ENCODE results near the gene HP1BP3. TPM values are rescaled to one million over a fixed set of nuclear protein-coding genes. Genes with fewer than 3 reads are reported as not detected.

The HP1BP3 gene
- polyA plus RNA-seq, 1 donor from 2014 or later = 389 TPM

DNA sequence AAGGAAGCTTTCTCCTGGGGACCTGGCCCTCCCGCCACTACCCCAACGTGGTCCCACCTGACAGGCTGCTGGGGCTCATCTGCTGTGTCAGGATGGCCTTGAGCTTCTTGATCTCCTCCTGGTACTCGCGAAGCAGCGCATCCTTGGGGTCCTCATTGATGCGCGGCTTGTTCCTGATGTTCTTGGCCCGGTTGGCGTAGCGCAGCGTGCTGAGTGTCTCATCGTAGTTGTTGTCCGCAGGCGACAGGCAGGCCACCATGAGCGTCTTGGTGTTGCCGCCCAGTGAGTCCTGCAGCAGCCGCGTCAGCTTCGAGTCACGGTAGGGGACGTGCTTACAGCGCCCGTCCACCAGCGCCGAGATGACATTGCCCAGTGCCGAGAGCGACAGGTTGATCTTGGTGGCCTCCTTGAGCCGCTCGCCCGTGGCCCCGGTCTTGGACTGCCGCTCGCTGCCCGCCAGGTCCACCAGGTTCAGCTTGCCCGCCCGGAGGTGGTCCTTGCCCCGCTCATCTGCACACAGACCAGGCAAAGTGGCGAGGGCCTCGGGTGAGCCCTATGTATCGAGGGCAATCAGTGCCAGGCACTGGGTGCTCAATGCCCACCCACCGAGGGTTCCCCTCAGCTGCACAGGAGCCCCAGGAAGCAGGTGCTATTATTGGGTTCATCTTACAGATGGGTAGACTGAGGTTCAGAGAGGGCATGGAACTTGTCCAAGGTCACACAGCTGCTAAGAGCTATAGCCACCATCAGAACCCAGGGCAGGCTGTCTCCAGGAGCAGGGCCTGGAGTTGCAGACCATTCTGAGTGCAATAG, 82.5 kb downstream of the HP1BP3 start:
- no peak overlapping the region for H3K4me3 ChIP-seq (ENCODE audit: low read length)
- no peaks in the 10 kb centered on the region for H3K36me3 ChIP-seq (ENCODE audit: insufficient read depth, low read length)
- no peaks in the 10 kb centered on the region for H3K79me2 ChIP-seq (replicated peaks; ENCODE audit: insufficient read depth, low read length)
- H3K9me3 ChIP-seq (ENCODE audit: low read length) = no peaks in the 10 kb centered on the region
- peak overlapping the region; percentile 52 for H3K27ac ChIP-seq (ENCODE audit: low read length)
- H2AFZ ChIP-seq (ENCODE audit: low read depth, low read length) = no peak overlapping the region
- TF ChIP-seq EZH2 (IDR thresholded peaks at IDR 0.05; ENCODE audit: borderline replicate concordance, insufficient read depth, low read length, poor library complexity, severe bottlenecking) (no peak), MXI1 (conservative IDR thresholded peaks at IDR 0.05; ENCODE audit: poor library complexity, severe bottlenecking) (no peak), SMC3 (conservative IDR thresholded peaks at IDR 0.05; ENCODE audit: poor library complexity) (no peak), POLR2AphosphoS5 (IDR thresholded peaks at IDR 0.05) (no peak), RAD21 (conservative IDR thresholded peaks at IDR 0.05) (no peak), TAF1 (IDR thresholded peaks at IDR 0.05; ENCODE audit: low read depth) (no peak), EP300 (conservative IDR thresholded peaks at IDR 0.05; ENCODE audit: poor library complexity, severe bottlenecking) (no peak)
- TF ChIP-seq, protein P1, sequence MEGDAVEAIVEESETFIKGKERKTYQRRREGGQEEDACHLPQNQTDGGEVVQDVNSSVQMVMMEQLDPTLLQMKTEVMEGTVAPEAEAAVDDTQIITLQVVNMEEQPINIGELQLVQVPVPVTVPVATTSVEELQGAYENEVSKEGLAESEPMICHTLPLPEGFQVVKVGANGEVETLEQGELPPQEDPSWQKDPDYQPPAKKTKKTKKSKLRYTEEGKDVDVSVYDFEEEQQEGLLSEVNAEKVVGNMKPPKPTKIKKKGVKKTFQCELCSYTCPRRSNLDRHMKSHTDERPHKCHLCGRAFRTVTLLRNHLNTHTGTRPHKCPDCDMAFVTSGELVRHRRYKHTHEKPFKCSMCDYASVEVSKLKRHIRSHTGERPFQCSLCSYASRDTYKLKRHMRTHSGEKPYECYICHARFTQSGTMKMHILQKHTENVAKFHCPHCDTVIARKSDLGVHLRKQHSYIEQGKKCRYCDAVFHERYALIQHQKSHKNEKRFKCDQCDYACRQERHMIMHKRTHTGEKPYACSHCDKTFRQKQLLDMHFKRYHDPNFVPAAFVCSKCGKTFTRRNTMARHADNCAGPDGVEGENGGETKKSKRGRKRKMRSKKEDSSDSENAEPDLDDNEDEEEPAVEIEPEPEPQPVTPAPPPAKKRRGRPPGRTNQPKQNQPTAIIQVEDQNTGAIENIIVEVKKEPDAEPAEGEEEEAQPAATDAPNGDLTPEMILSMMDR (IDR thresholded peaks at IDR 0.05; ENCODE audit: poor library complexity, severe bottlenecking) = no peak
- TF ChIP-seq, protein P2, sequence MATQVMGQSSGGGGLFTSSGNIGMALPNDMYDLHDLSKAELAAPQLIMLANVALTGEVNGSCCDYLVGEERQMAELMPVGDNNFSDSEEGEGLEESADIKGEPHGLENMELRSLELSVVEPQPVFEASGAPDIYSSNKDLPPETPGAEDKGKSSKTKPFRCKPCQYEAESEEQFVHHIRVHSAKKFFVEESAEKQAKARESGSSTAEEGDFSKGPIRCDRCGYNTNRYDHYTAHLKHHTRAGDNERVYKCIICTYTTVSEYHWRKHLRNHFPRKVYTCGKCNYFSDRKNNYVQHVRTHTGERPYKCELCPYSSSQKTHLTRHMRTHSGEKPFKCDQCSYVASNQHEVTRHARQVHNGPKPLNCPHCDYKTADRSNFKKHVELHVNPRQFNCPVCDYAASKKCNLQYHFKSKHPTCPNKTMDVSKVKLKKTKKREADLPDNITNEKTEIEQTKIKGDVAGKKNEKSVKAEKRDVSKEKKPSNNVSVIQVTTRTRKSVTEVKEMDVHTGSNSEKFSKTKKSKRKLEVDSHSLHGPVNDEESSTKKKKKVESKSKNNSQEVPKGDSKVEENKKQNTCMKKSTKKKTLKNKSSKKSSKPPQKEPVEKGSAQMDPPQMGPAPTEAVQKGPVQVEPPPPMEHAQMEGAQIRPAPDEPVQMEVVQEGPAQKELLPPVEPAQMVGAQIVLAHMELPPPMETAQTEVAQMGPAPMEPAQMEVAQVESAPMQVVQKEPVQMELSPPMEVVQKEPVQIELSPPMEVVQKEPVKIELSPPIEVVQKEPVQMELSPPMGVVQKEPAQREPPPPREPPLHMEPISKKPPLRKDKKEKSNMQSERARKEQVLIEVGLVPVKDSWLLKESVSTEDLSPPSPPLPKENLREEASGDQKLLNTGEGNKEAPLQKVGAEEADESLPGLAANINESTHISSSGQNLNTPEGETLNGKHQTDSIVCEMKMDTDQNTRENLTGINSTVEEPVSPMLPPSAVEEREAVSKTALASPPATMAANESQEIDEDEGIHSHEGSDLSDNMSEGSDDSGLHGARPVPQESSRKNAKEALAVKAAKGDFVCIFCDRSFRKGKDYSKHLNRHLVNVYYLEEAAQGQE (IDR thresholded peaks at IDR 0.05; ENCODE audit: borderline replicate concordance) = no peak
- H3F3A ChIP-seq (ENCODE audit: insufficient read depth, low read length, poor library complexity, severe bottlenecking) = no peaks in the 10 kb centered on the region
- H3K27me3 ChIP-seq (ENCODE audit: insufficient read depth, low read depth, low read length) = no peaks in the 10 kb centered on the region
- no peak overlapping the region for H3K9ac ChIP-seq (ENCODE audit: low read length)
- H3K9me2 ChIP-seq (ENCODE audit: insufficient read depth, low read length) = no peaks in the 10 kb centered on the region
- H3K4me2 ChIP-seq (ENCODE audit: low read length) = no peak overlapping the region
- H4K20me1 ChIP-seq (ENCODE audit: insufficient read depth) = no peaks in the 10 kb centered on the region

DNA sequence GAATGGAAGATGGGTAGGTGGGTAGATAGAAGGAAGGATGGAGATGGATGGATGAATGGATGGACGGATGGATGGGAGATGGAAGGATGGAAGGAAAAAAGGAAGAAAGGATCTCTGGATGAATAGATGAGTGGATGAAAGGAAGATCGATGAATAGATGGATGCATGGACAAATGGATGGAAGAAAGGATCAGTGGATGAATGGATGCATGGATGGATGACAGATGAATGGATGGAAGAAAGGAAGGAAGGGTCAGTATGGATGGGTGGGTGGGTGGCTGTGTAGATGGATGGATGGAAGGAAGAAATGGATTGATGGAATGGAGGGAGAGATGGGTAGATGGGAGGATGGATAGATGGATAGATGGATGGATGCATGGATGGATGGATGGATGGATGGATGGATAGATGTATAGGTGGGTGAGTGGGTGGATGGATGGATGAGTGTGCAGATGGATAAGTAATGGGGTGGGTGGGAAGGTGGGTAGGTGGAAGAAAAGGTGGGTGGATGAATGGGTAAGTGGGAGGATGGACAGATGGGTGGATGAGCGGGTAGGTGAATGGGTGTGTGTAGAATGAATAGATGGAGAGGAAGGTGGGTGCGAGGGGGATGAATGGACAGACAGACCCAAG, 83.9 kb downstream of the HP1BP3 start:
- no peak for TF ChIP-seq POLR2AphosphoS5 (IDR thresholded peaks at IDR 0.05)
- TF ChIP-seq, protein P1 (IDR thresholded peaks at IDR 0.05; ENCODE audit: poor library complexity, severe bottlenecking) = no peak
- TF ChIP-seq MXI1 (conservative IDR thresholded peaks at IDR 0.05; ENCODE audit: poor library complexity, severe bottlenecking) = no peak
- no peak for TF ChIP-seq EZH2 (IDR thresholded peaks at IDR 0.05; ENCODE audit: borderline replicate concordance, insufficient read depth, low read length, poor library complexity, severe bottlenecking)
- TF ChIP-seq RAD21 (conservative IDR thresholded peaks at IDR 0.05) = no peak
- no peak overlapping the region for H3K27ac ChIP-seq (ENCODE audit: low read length)
- H3K79me2 ChIP-seq (replicated peaks; ENCODE audit: insufficient read depth, low read length) = no peaks in the 10 kb centered on the region
- H4K20me1 ChIP-seq (ENCODE audit: insufficient read depth) = no peaks in the 10 kb centered on the region
- no peak overlapping the region for H3K4me2 ChIP-seq (ENCODE audit: low read length)
- H3K36me3 ChIP-seq (ENCODE audit: insufficient read depth, low read length) = no peaks in the 10 kb centered on the region
- H3K9me3 ChIP-seq (ENCODE audit: low read length) = no peaks in the 10 kb centered on the region
- no peak overlapping the region for H3K4me3 ChIP-seq (ENCODE audit: low read length)
- no peaks in the 10 kb centered on the region for H3F3A ChIP-seq (ENCODE audit: insufficient read depth, low read length, poor library complexity, severe bottlenecking)
- no peaks in the 10 kb centered on the region for H3K27me3 ChIP-seq (ENCODE audit: insufficient read depth, low read depth, low read length)
- no peak overlapping the region for H3K9ac ChIP-seq (ENCODE audit: low read length)
- H3K9me2 ChIP-seq (ENCODE audit: insufficient read depth, low read length) = no peaks in the 10 kb centered on the region
- H2AFZ ChIP-seq (ENCODE audit: low read depth, low read length) = no peak overlapping the region
